ENCODE measurements around the gene RBMS1. TPM values are rescaled to one million over a fixed set of nuclear protein-coding genes. Genes with fewer than 3 reads are reported as not detected.
"Not testable (repeated sequence)": the region's sequence is repeated elsewhere in the genome, so short reads cannot be mapped to it uniquely, and the experiment has no call there.

RBMS1 gene
- total and polyA plus RNA-seq, 2 of the 4 experiments (the other 2 are of a cell fraction), result 43.5 to 64.9 TPM

DNA sequence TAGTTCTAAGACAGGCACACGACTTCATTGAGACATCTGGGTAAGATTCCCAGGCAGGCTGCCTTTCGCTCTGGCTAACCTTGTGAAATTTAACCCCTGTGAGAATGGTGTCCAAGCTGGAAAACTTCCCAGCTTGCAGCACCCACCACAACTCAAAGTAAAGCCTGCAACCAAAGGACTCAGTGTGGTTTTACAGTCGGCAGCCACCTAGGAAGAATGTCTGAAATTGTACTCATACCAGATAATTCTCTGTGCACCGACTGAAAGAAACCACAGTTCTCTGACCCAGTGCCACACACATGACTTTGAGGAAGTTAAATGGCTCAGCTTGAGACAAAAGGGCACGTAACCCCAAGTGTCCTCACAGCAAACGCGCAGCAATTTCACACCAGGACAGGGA, 125.7 kb downstream of the RBMS1 start:
- Histone ChIP-seq H4K8ac (ENCODE audit: low read depth in 2 of 2, low read length in 2 of 2) (peak overlapping the region in 1 of 2 experiments; percentile 34; a peak in 1 of 4 replicates), H3K79me1 (ENCODE audit: low read depth in 1 of 2, low read length in 2 of 2) (peaks cover 21 to 89% of the 10 kb centered on the region in 2 experiments), H3K4ac (ENCODE audit: low read depth, low read length) (no peak overlapping the region), H3K9me1 (ENCODE audit: insufficient read depth, low read length) (peaks cover 39% of the 10 kb centered on the region), H3K14ac (replicated peaks; ENCODE audit: low read depth, low read length) (peak overlapping the region; percentile 43), H2BK5ac (ENCODE audit: low read depth, low read length, poor library complexity, severe bottlenecking) (peak overlapping the region; percentile 70), H4K20me1 (ENCODE audit: insufficient read depth, low read length) (peaks cover 90% of the 10 kb centered on the region), H4K91ac (ENCODE audit: insufficient read depth, low read depth, low read length) (no peak overlapping the region), H3K27me3 (ENCODE audit: control insufficient read depth, insufficient read depth, low read length) (no peaks in the 10 kb centered on the region), H4K5ac (ENCODE audit: low read depth, low read length) (no peak overlapping the region), H2AK5ac (ENCODE audit: low read depth, low read length) (peak overlapping the region; percentile 41; the same call in 1 of the 2 replicates), H3K56ac (ENCODE audit: extremely low read depth, insufficient read depth, low read length) (no peak overlapping the region), H2BK15ac (ENCODE audit: low read depth, low read length) (no peak overlapping the region), H3K23ac (ENCODE audit: low read depth, low read length) (peak overlapping the region; percentile 49; the same call in 1 of the 2 replicates), H3K27ac (ENCODE audit: insufficient read depth, low read length) (peak overlapping the region; percentile 45; the same call in 1 of the 2 replicates), H3K9ac (ENCODE audit: low read depth, low read length) (no peak overlapping the region), H3K4me1 (ENCODE audit: control insufficient read depth, insufficient read depth, low read length) (peaks cover 37% of the 10 kb centered on the region), H3K18ac (ENCODE audit: low read depth, low read length) (no peak overlapping the region), H3K36me3 (ENCODE audit: control insufficient read depth, insufficient read depth, low read length) (peaks cover 12% of the 10 kb centered on the region), H3K9me3 (ENCODE audit: control insufficient read depth, insufficient read depth, low read length) (no peaks in the 10 kb centered on the region), H2BK120ac (ENCODE audit: low read depth, low read length) (no peak overlapping the region), H2AFZ (replicated peaks; ENCODE audit: low read length, poor library complexity) (no peak overlapping the region), H2BK20ac (ENCODE audit: low read depth, low read length) (no peak overlapping the region), H2AK9ac (replicated peaks; ENCODE audit: low read depth, low read length, poor library complexity) (no peak overlapping the region), H3K4me3 (ENCODE audit: insufficient read depth, low read depth, low read length) (no peak overlapping the region), H3K4me2 (ENCODE audit: low read depth, low read length) (peak overlapping the region; percentile 20)
- no peak for TF ChIP-seq MAZ (IDR thresholded peaks at IDR 0.05; ENCODE audit: borderline replicate concordance, low read depth, low read length)
- no peak for TF ChIP-seq MAFK (IDR thresholded peaks at IDR 0.05; ENCODE audit: low read depth, low read length)
- peak; percentile 32; the same call in 1 of the 2 replicates for TF ChIP-seq RAD21 (IDR thresholded peaks at IDR 0.05; ENCODE audit: low read length)
- TF ChIP-seq NFE2L2 (IDR thresholded peaks at IDR 0.05; ENCODE audit: low read depth, low read length), result no peak
- TF ChIP-seq MXI1 (IDR thresholded peaks at IDR 0.05; ENCODE audit: borderline replicate concordance, low read depth, low read length), result no peak
- TF ChIP-seq CHD1 (IDR thresholded peaks at IDR 0.05; ENCODE audit: low read depth, low read length), result no peak
- peak; percentile 19; the same call in 1 of the 2 replicates for TF ChIP-seq SMC3 (IDR thresholded peaks at IDR 0.05; ENCODE audit: low read depth, low read length)
- TF ChIP-seq BHLHE40 (IDR thresholded peaks at IDR 0.05; ENCODE audit: low read depth, low read length), result peak; percentile 56
- TF ChIP-seq RFX5 (IDR thresholded peaks at IDR 0.05; ENCODE audit: low read depth, low read length), result no peak
- peak; percentile 82 for TF ChIP-seq CEBPB (IDR thresholded peaks at IDR 0.05; ENCODE audit: low read depth, low read length)
- in situ Hi-C loops (cut with MboI; ENCODE audit: low sequenced_read_pairs) (no loop called here), dilution Hi-C loops (cut with HindIII; ENCODE audit: low sequenced_read_pairs, unreplicated experiment) (no loop called here), intact Hi-C loops (cut with micrococcal nuclease) (no loop called here)
- ChIA-PET POLR2A (ENCODE audit: unreplicated experiment) (no interaction called here), CTCF (no interaction called here)
- WGBS, 2 experiments (ENCODE audit: extremely low coverage in 2 of 2, insufficient read length in 1 of 2), result 42% methylated on average over 3 of the region's 7 CpGs; no CpG with 5 or more reads in 1 of the 2 experiments
- ATAC-seq (ENCODE audit: low read depth), result peak; percentile 59
- no TSS peak for BruUV-seq (replicated peaks)
- peak; percentile 98 for DNase-seq

DNA sequence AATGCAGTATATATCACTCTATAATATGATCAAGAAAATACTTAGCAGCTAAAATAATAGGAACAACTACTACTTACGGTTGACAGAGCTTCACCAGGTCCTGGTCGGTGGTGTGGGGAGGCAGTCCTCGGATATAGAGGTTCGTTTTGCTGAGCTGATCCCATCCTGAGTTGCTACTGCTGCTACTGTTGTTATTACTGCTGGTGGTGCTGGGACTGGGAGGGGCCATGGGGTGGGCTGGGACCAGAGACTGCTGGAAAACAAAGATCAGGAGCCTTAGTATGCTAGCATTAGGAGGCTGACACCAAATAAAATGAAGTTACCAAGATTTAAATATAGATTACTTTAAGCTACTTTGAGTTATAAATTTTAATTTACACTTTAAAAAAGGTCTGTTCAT, 126.5 kb downstream of the RBMS1 start:
- H4K91ac ChIP-seq (ENCODE audit: insufficient read depth, low read depth, low read length); H2BK5ac ChIP-seq (ENCODE audit: low read depth, low read length, poor library complexity, severe bottlenecking); H3K4ac ChIP-seq (ENCODE audit: low read depth, low read length); DNase-seq; H3K9ac ChIP-seq (ENCODE audit: low read depth, low read length); H2AK5ac ChIP-seq (ENCODE audit: low read depth, low read length); H3K14ac ChIP-seq (replicated peaks; ENCODE audit: low read depth, low read length); H2AK9ac ChIP-seq (replicated peaks; ENCODE audit: low read depth, low read length, poor library complexity); H2BK15ac ChIP-seq (ENCODE audit: low read depth, low read length); intact Hi-C loops (cut with micrococcal nuclease); H2BK20ac ChIP-seq (ENCODE audit: low read depth, low read length); H2BK120ac ChIP-seq (ENCODE audit: low read depth, low read length); POLR2A ChIA-PET (ENCODE audit: unreplicated experiment); H3K18ac ChIP-seq (ENCODE audit: low read depth, low read length); H3K27ac ChIP-seq (ENCODE audit: insufficient read depth, low read length); H3K27me3 ChIP-seq (ENCODE audit: control insufficient read depth, insufficient read depth, low read length); BruUV-seq (replicated peaks); in situ Hi-C loops (cut with MboI; ENCODE audit: low sequenced_read_pairs); H3K23ac ChIP-seq (ENCODE audit: low read depth, low read length); H3K56ac ChIP-seq (ENCODE audit: extremely low read depth, insufficient read depth, low read length); H3K9me3 ChIP-seq (ENCODE audit: control insufficient read depth, insufficient read depth, low read length); H4K5ac ChIP-seq (ENCODE audit: low read depth, low read length); H2AFZ ChIP-seq (replicated peaks; ENCODE audit: low read length, poor library complexity); dilution Hi-C loops (cut with HindIII; ENCODE audit: low sequenced_read_pairs, unreplicated experiment); H3K4me2 ChIP-seq (ENCODE audit: low read depth, low read length); H3K4me3 ChIP-seq (ENCODE audit: insufficient read depth, low read depth, low read length); H4K8ac ChIP-seq (ENCODE audit: low read depth in 2 of 2, low read length in 2 of 2); ATAC-seq (ENCODE audit: low read depth): not testable (repeated sequence)
- Histone ChIP-seq H4K20me1 (ENCODE audit: insufficient read depth, low read length) (peaks cover 87% of the 10 kb centered on the region), H3K79me1 (ENCODE audit: low read depth in 1 of 2, low read length in 2 of 2) (peaks cover 21 to 89% of the 10 kb centered on the region in 2 experiments), H3K36me3 (ENCODE audit: control insufficient read depth, insufficient read depth, low read length) (peaks cover 12% of the 10 kb centered on the region), H3K9me1 (ENCODE audit: insufficient read depth, low read length) (peaks cover 38% of the 10 kb centered on the region), H3K4me1 (ENCODE audit: control insufficient read depth, insufficient read depth, low read length) (peaks cover 32% of the 10 kb centered on the region)
- CTCF ChIA-PET, result interaction anchor here (0.8 kb wide), 1 partner anchor 11 kb away, joined by 3 read pairs; no protein-coding TSS in a partner anchor
- WGBS, 2 experiments (ENCODE audit: extremely low coverage in 2 of 2, insufficient read length in 1 of 2), result no CpG with 5 or more reads among the region's 4 CpGs

All from IMR-90 (cell line).